CD4-positive, alpha-beta T cell treated with Interferon gamma for 1 hour (primary cell): ENCODE data around the gene RTKN2.
"Not testable (repeated sequence)": the region's sequence is repeated elsewhere in the genome, so short reads cannot be mapped to it uniquely, and the experiment has no call there.

Experiments
- DNase-seq: peaks from one replicate; pipeline ENCODE4 v3.0.0-alpha.2; 2020

The RTKN2 gene, protein sequence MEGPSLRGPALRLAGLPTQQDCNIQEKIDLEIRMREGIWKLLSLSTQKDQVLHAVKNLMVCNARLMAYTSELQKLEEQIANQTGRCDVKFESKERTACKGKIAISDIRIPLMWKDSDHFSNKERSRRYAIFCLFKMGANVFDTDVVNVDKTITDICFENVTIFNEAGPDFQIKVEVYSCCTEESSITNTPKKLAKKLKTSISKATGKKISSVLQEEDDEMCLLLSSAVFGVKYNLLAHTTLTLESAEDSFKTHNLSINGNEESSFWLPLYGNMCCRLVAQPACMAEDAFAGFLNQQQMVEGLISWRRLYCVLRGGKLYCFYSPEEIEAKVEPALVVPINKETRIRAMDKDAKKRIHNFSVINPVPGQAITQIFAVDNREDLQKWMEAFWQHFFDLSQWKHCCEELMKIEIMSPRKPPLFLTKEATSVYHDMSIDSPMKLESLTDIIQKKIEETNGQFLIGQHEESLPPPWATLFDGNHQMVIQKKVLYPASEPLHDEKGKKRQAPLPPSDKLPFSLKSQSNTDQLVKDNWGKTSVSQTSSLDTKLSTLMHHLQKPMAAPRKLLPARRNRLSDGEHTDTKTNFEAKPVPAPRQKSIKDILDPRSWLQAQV

DNA sequence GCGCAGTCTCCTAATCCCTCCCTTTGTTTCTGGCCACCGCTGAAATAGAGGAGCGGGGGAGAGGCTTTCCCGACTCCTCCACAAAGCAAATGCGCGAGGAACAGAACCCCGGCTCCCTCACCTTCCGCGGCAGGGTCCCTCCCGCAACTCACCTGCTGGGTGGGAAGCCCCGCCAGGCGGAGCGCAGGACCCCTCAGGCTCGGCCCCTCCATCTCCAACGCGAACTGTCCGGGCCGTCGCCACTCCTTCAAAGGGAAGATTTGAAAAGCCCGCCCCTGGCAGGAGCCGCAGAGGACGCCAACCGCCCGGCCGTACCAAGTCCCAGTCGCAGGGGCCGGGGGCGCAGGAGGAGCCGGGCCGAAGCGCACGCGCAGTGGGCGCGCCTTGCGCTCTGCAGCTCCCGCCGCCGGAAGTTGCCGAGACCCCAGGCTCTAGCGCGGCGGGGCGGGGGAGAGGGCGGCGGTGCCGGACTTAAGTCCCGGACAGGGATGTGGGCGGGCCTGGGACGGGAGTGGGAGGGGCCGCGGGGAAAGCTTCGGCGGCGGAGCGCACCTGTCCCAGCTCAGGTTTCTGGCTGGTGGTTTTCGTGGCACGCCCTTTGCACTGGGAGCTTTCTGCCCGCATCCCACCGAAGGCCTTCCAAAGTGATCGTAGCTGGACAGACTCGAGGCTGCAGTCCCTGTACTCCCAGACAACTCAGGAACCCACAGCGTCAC is at the start of gene RTKN2:
RTKN2 (minus strand) TSS at position 446 of the 716 bp plus-strand sequence; CDS start at position 212, 234 bp downstream.
- DNase-seq, result peak; percentile 78

- no peak for DNase-seq
Observed at GRCh38 chr10:62317257-62317656, 48.6 kb upstream of the RTKN2 start.

- DNase-seq, result no peak
Observed at GRCh38 chr10:62309254-62309653, 40.6 kb upstream of the RTKN2 start.

GRCh38 chr10:62308101-62308500 is 39.5 kb upstream of the RTKN2 start:
- no peak for DNase-seq

DNA sequence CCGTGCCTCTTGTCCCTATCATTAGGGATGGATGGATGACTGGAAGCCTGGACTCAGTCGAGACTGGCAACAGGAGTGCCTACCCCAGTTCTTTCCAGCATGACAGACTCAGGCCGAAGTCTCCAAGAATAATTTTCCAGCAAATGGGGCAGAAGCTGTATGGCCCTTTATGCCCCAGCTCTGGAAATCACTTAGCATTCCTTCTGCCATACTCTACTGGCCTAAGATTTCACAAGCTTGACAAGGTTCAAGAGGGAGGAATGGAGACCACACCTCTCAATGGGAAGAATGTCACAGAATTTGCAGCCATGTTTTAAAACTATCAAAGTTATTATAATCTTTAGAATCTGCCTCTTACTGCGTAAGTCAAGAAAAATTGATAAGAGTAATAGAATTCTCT is 39.0 kb upstream of the RTKN2 start:
- DNase-seq, result no peak

DNA sequence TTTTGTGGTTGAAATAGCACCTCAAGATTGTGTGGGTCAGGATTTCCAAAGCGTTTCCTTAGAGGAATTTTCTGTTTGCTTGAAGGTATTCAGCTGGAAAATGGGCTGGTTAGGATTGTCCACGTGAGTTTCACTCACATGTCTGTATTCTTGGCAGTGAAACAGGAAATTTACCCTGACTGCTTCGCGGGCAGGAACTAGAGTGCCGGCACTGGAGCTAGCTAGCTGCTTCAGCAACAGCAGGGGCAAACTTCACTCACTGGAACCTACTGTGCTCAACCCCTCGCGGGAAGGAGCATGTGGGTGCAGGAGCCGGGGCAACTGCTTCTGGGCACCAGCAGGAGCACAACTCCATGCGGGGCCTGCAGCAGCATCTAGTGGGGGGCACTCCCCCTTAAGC is 38.0 kb upstream of the RTKN2 start:
- no peak for DNase-seq

GRCh38 chr10:62305813-62306212 is 37.2 kb upstream of the RTKN2 start:
- DNase-seq, result no peak

- DNase-seq, result no peak
Observed at GRCh38 chr10:62303922-62304321, 35.3 kb upstream of the RTKN2 start.

GRCh38 chr10:62302760-62303159 is 34.1 kb upstream of the RTKN2 start:
- DNase-seq, result no peak

DNA sequence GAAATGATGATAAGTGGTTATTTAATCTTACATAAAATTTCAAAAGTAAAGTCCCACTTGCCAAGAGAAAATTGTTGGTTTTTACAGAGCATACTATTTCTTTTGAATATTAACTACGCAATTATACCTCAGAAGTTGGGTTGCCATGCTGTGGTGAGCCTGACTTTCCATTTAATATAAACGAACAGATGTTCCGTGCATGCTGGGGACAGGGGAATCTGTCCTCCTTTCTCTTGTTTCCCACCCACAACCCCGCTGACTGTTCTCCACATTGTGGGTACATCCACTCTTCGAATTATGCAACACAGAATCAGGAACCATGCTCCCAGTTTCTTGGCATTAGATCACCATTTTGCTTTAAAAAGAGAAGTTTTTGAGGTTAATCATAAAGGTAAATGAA is 29.2 kb upstream of the RTKN2 start:
- no peak for DNase-seq

GRCh38 chr10:62284221-62284620 is 15.6 kb upstream of the RTKN2 start:
- no peak for DNase-seq

DNA sequence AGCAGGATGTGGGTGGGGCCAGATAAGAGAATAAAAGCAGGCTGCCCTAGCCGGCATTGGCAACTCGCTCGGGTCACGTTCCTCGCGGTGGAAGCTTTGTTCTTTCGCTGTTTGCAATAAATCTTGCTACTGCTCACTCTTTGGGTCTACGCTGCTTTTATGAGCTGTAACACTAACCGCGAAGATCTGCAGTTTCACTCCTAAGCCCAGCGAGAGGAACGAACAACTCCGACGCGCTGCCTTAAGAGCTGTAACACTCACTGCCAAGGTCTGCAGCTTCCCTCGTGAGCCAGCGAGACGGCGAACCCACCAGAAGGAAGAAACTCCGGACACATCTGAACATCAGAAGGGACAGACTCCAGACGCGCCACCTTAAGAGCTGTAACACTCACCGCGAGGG is 12.7 kb upstream of the RTKN2 start:
- not testable (repeated sequence) for DNase-seq

GRCh38 chr10:62280392-62280791 is 11.7 kb upstream of the RTKN2 start:
- not testable (repeated sequence) for DNase-seq

DNA sequence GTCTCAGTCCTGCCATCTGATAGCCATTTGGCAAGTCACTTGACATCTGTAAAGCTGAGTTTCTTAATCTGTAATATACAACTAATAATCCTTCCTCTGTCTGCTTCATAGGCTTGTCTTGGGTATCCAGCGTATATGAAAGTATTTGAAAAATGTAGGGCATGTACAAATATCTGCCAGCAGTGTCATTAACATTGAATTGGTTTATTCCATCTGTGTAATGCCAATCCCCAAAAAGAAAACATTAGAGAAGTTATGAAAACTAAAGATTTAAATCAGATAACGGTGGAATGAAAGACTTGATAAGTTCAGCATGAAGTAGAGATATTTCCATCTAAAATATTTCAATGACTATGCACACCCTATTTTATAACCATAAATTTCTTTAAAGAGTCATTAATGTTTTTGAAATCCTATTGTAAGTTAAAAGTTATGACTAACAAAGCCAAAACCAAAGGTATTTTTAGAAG is 9.8 kb upstream of the RTKN2 start:
- DNase-seq, result no peak

DNA sequence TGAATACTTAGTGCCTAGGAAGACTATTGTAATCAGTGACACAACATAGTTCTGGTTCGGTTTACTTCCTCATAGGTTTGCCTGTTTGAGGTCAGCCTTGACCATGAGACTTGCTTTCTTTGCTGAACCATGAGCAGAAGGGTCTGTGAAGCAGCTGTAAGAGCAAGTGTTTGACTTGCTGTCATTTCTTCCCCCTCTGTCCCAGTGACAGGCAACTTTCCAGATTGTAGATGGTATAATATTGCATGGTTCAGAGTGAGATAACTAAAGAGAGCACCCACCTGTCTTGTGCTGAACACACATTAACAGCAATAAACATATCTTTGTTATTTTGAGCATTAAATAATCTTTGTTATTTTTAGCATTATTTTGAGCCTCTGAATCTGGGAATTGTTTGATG is 9.3 kb upstream of the RTKN2 start:
- DNase-seq, result no peak

GRCh38 chr10:62270020-62270419 is 1.4 kb upstream of the RTKN2 start:
- DNase-seq, result no peak

DNA sequence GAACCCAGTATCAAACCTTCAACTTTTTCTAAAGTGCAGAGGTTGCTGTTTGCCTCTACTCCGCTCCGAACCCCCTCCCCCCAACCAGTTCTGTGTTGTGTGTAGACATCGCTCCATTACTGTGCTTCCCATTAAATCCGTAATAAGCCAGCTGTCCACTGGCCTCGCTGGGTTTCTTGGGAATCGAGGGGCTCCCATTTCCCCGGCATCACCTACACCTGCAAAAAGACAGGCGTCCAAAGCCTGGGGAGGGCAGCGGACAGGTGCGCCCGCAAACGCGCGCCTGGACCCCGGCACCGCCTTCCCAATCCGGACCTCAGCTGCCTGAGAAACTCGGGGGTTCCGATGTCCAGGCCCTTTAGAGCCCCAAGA is 631 bp downstream of the RTKN2 start:
- no peak for DNase-seq

- no peak for DNase-seq
Observed at GRCh38 chr10:62266611-62267010, 2.0 kb downstream of the RTKN2 start.

DNA sequence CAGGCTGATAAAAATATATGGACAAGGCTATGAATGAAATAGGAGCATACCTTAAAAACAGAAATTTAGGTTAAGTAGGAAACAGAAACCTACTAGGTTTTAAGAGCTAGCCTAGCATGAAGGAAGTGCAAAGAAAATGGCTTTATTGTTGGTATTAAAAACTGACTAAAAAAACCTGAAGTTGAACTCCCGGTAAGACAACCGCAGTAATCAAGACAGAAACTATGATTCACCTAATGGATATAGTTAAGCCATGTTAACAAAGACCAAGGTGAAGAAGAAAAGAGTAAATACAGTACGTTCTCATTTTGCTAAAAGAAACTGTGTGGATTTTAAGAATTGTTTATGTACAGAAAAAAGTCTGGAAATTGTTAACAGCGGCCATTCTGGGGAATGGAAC is 2.5 kb downstream of the RTKN2 start:
- DNase-seq, result no peak

- no peak for DNase-seq
Observed at GRCh38 chr10:62264702-62265436, 3.8 kb downstream of the RTKN2 start.

GRCh38 chr10:62264126-62264525 is 4.5 kb downstream of the RTKN2 start:
- no peak for DNase-seq

DNA sequence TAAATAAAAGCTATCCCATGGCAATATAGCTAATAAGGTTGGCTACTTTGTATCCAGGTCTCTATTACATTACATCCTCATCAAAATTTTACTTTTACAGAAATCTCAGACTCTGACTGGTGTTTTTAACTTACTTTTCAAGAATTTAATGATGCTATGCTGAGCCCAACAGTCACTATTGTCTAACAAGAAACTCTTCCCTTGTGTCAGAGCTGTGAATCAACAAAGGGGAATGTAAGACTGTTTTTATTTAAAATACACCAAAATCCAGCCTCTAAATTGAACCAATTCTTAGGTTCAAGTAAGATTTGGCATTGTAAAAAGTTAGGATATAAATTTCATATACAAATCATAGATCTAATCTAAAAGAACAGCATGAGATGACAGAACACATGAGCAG is 7.0 kb downstream of the RTKN2 start:
- DNase-seq, result no peak

DNA sequence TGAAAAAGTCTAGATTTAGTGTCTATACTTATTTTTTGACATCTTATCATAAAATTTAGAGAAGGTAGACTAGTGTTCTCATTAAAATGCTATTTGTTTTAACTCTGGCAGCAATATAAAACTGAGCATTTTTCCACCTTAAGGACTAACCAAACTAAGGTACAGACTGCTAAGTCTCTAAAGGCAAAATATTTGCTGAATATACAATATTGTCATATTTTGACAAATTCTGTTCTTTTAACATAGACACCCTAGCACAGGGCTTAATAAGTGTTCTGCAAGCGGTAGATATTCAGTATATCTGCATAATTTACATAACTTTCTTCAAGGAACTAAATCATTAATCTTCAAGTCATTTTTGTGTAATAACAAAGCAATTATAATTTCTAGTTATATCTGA is 8.6 kb downstream of the RTKN2 start:
- DNase-seq, result no peak
